HepG2 (cell line): ENCODE results near the gene NSFL1C. TPM values are rescaled to one million over a fixed set of nuclear protein-coding genes. Genes with fewer than 3 reads are reported as not detected.
A peak's percentile ranks its signal among the peaks of the same experiment; 100 is the strongest.

Source experiments
- ARID5B ChIP-seq: IDR thresholded peaks from 2 replicates; pipeline ENCODE4 v1.4.0; 2020; ENCODE audit warnings: mild to moderate bottlenecking, missing genetic modification reagents
- ATAD3A ChIP-seq: sonication (generic); formaldehyde crosslinking; IDR thresholded peaks from 2 replicates; pipeline ENCODE4 v1.4.0; 2020; ENCODE audit warnings: missing genetic modification reagents
- BHLHE40 ChIP-seq: IDR thresholded peaks from 2 replicates; pipeline ENCODE4 v1.6.1; 2011; ENCODE audit warnings: low read length, improper control_type of control experiment
- CSRNP1 ChIP-seq: sonication (generic); formaldehyde crosslinking; IDR thresholded peaks from 2 replicates; pipeline ENCODE4 v1.8.1; 2023; ENCODE audit warnings: mild to moderate bottlenecking, missing genetic modification reagents
- ELF4 ChIP-seq: sonication (generic); formaldehyde crosslinking; IDR thresholded peaks from 2 replicates; pipeline ENCODE4 v1.5.0; 2020; ENCODE audit warnings: missing genetic modification reagents, mild to moderate bottlenecking, moderate library complexity, borderline replicate concordance
- HNRNPLL ChIP-seq: fragments of 200-400 bp; formaldehyde crosslinking; IDR thresholded peaks from 2 replicates; pipeline ENCODE4 v1.6.1; 2017; ENCODE audit warnings: mild to moderate bottlenecking, low read depth, low read length; ENCODE audit not compliant: poor library complexity, severe bottlenecking
- KDM6A ChIP-seq: IDR thresholded peaks from 2 replicates; pipeline ENCODE4 v1.6.1; 2016; ENCODE audit warnings: low read depth
- MTA3 ChIP-seq: sonication (generic); formaldehyde crosslinking; IDR thresholded peaks from 2 replicates; pipeline ENCODE4 v1.4.0; 2020; ENCODE audit warnings: missing genetic modification reagents
- NONO ChIP-seq, 2 experiments: fragments of 450-650 bp in 1 of 2; sonication (generic) in 1 of 2; formaldehyde crosslinking in 1 of 2; IDR thresholded peaks in 1 of 2; conservative IDR thresholded peaks in 1 of 2; 2 replicates each; pipeline versions ENCODE4 v1.6.1 to v1.8.0; 2017 to 2022; ENCODE audit warnings: mild to moderate bottlenecking in 1 of 2, missing genetic modification reagents in 1 of 2, moderate library complexity in 1 of 2
- NR3C1 ChIP-seq: sonication (generic); formaldehyde crosslinking; IDR thresholded peaks from 2 replicates; pipeline ENCODE4 v1.4.0; 2020; ENCODE audit warnings: missing genetic modification reagents
- ONECUT2 ChIP-seq: sonication (generic); formaldehyde crosslinking; IDR thresholded peaks from 2 replicates; pipeline ENCODE4 v1.4.0; 2020; ENCODE audit warnings: missing genetic modification reagents
- PHB2 ChIP-seq: fragments of 450-650 bp; IDR thresholded peaks from 2 replicates; pipeline ENCODE4 v1.6.1; 2018; ENCODE audit not compliant: partially characterized antibody
- SUZ12 ChIP-seq: fragments of 150-350 bp; IDR thresholded peaks from 2 replicates; pipeline ENCODE4 v1.6.1; 2014; ENCODE audit warnings: low read depth, low read length
- TBX2 ChIP-seq: sonication (generic); formaldehyde crosslinking; IDR thresholded peaks from 2 replicates; pipeline ENCODE4 v1.5.0; 2020; ENCODE audit warnings: missing genetic modification reagents, mild to moderate bottlenecking, borderline replicate concordance
- TIGD3 ChIP-seq: sonication (generic); formaldehyde crosslinking; IDR thresholded peaks from 2 replicates; pipeline ENCODE4 v1.5.1; 2020; ENCODE audit warnings: mild to moderate bottlenecking, missing genetic modification reagents, borderline replicate concordance
- ZNF230 ChIP-seq: sonication (generic); formaldehyde crosslinking; IDR thresholded peaks from 2 replicates; pipeline ENCODE4 v1.4.0; 2020; ENCODE audit warnings: mild to moderate bottlenecking, missing genetic modification reagents
- ZNF263 ChIP-seq: sonication (generic); formaldehyde crosslinking; IDR thresholded peaks from 2 replicates; pipeline ENCODE4 v1.4.0; 2020; ENCODE audit warnings: missing genetic modification reagents
- ZNF367 ChIP-seq: sonication (generic); formaldehyde crosslinking; IDR thresholded peaks from 2 replicates; pipeline ENCODE4 v1.4.0; 2020; ENCODE audit warnings: missing genetic modification reagents, borderline replicate concordance
- ZNF549 ChIP-seq: sonication (generic); formaldehyde crosslinking; IDR thresholded peaks from 2 replicates; pipeline ENCODE4 v1.5.0; 2020; ENCODE audit warnings: missing genetic modification reagents
- polyA plus RNA-seq, 8 experiments: library from polyadenylated mRNA; depleted of rRNA in 3 of 8; stranded (reverse) in 7 of 8; unstranded in 1 of 8; fragments of >200 nt; fragmentation: Illumina TruSeq in 4 of 8; extraction: Trizol in 4 of 8; gene quantifications; 2 replicates each; pipeline versions ENCODE4 v1.2.1 to v1.2.3, GENCODE V29; 2011 to 2016; ENCODE audit warnings: low read depth in 4 of 8, missing spikeins in 1 of 8, mixed read lengths in 1 of 8; ENCODE audit not compliant: insufficient read depth in 1 of 8
- total RNA-seq, 5 experiments: library from RNA; depleted of rRNA; stranded (reverse); fragments of >200 nt; fragmentation: Illumina TruSeq; extraction: Trizol; gene quantifications; 2 replicates each; pipeline ENCODE4 v1.2.3, GENCODE V29; 2016; ENCODE audit warnings: low read depth in 1 of 5
- TF ChIP-seq, protein P1 (sequence below): IDR thresholded peaks from 2 replicates; pipeline ENCODE4 v1.6.1; 2016

The NSFL1C gene
- total and polyA plus RNA-seq, 2 of the 13 experiments (the other 11 are each of a cell fraction or from before 2014, with no cell fraction given) = 22.9 to 62.7 TPM

DNA sequence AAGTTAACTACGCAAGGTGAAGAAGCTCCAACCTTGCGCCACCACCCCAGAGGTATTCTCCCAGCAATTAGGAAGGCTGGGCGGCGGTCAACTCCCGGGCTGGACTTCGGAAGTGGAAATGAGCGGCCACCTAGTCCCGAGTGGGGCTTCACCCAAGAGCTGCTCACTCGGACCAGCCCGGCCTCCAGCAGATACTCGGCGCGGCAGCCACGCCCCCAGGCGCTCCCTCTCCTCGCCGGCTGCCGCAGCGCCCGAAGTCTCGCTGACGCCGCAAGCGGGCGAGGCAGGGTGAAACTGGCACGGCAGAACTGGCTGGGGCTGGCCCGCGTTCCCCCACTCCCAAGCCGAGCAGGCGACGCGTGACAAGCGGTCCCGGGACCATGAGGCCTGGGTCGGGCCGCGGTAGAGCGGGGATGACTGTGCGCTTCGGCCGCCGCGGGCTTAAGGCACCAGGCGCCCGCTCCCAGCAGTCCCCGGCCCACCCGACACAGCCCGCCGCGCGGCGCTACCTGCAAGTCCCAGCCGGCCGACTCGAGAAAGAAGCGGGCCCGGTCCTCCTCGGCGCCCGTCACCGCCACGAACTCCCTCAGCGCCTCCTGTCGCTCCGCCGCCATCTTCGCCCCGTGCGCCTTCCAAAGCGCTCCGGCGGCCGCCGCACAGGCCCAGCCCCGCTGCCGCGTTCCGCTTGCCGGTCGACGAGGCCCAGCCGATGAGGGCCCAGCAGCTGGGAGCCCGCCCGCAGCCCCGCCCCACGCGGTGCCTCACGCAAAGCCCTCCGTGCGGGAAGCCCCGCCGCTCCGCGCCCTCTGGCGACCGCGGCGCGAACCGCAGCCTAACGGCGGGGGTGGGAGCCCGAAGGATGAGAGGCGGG lies at the start of gene NSFL1C (continued):
- no peak for TF ChIP-seq PHB2
- TF ChIP-seq NONO (IDR thresholded peaks at IDR 0.05) = no peak
- TF ChIP-seq NONO (CRISPR knock-in tag; conservative IDR thresholded peaks at IDR 0.05) = peak; percentile 100
- peak; percentile 85 for TF ChIP-seq ZNF263 (CRISPR knock-in tag)
- peak; percentile 52; the same call in 1 of the 2 replicates for TF ChIP-seq ONECUT2 (CRISPR knock-in tag)
- TF ChIP-seq, protein P1, sequence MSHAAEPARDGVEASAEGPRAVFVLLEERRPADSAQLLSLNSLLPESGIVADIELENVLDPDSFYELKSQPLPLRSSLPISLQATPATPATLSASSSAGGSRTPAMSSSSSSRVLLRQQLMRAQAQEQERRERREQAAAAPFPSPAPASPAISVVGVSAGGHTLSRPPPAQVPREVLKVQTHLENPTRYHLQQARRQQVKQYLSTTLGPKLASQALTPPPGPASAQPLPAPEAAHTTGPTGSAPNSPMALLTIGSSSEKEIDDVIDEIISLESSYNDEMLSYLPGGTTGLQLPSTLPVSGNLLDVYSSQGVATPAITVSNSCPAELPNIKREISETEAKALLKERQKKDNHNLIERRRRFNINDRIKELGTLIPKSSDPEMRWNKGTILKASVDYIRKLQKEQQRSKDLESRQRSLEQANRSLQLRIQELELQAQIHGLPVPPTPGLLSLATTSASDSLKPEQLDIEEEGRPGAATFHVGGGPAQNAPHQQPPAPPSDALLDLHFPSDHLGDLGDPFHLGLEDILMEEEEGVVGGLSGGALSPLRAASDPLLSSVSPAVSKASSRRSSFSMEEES (CRISPR knock-in tag) = peak; percentile 30; the same call in 1 of the 2 replicates
- peak; percentile 98 for TF ChIP-seq CSRNP1
- TF ChIP-seq HNRNPLL = peak; percentile 82
- TF ChIP-seq MTA3 (CRISPR knock-in tag) = peak; percentile 68; the same call in 1 of the 2 replicates
- 0 out of 2 replicates have a peak, but pooled peaks have one; percentile 43 for TF ChIP-seq NR3C1 (CRISPR knock-in tag)
- TF ChIP-seq ELF4 (CRISPR knock-in tag) = 0 out of 2 replicates have a peak, but pooled peaks have one; percentile 5
- TF ChIP-seq TBX2 = peak; percentile 93
- TF ChIP-seq ZNF230 (CRISPR knock-in tag) = peak; percentile 92
- 0 out of 2 replicates have a peak, but pooled peaks have one; percentile 20 for TF ChIP-seq SUZ12
- no peak for TF ChIP-seq KDM6A (CRISPR knock-in tag)
- peak; percentile 41; the same call in 1 of the 2 replicates for TF ChIP-seq ATAD3A
- no peak; the same call in 1 of the 2 replicates for TF ChIP-seq ARID5B (CRISPR knock-in tag)
- peak; percentile 73; the same call in 1 of the 2 replicates for TF ChIP-seq ZNF367
- peak; percentile 56; the same call in 1 of the 2 replicates for TF ChIP-seq TIGD3
- peak; percentile 90 for TF ChIP-seq ZNF549
- peak; percentile 73; the same call in 1 of the 2 replicates for TF ChIP-seq BHLHE40
